HG02870 (cell line): Measurements from ENCODE around the gene OR52E6.

Experiments used
- ATAC-seq: cut with Tn5 transposase; IDR thresholded peaks from one replicate; pipeline ENCODE4 v1.9.1; 2021; ENCODE audit warnings: mild to moderate bottlenecking, moderate library complexity; ENCODE audit not compliant: unreplicated experiment

OR52E6 gene

GRCh38 chr11:5803982-5804381 is 37.7 kb downstream of the OR52E6 start:
- ATAC-seq: no peak

- ATAC-seq: no peak
These were observed 45.2 kb downstream of the OR52E6 start for GRCh38 chr11:5796541-5796940.

DNA sequence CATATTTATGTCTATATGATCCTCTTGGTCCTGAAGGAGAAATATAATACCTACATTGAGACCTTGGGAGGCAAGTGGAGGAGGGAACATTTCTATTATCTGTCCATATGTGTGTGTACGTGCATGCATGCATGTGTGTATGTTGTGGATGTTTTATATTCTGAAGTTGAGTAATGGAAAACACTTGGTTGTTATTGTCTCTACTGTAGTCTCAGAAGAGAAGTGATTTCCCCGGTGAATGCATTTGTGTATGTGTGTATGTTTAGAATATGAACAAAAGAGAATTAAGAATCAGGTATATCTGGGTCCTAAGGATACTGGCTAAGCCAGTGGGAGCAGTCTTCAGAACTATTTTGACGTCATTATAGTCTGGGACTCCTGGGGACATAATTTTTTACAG is 50.5 kb downstream of the OR52E6 start, which contains the start of gene OR52N1:
Gene OR52N1 (minus strand): TSS at position 101 of the 400 bp plus-strand sequence. CDS start 2,449 bp downstream, outside the sequence.
- no peak for ATAC-seq
